HG03439 (cell line): Measurements from ENCODE around the gene RFXAP.
A peak's percentile ranks its signal among the peaks of the same experiment; 100 is the strongest.
"Not testable (repeated sequence)": the region's sequence is repeated elsewhere in the genome, so short reads cannot be mapped to it uniquely, and the experiment has no call there.

Experiments
- ATAC-seq: cut with Tn5 transposase; IDR thresholded peaks from one replicate; pipeline ENCODE4 v1.9.1; 2021; ENCODE audit warnings: mild to moderate bottlenecking, moderate library complexity; ENCODE audit not compliant: unreplicated experiment

Gene RFXAP, protein sequence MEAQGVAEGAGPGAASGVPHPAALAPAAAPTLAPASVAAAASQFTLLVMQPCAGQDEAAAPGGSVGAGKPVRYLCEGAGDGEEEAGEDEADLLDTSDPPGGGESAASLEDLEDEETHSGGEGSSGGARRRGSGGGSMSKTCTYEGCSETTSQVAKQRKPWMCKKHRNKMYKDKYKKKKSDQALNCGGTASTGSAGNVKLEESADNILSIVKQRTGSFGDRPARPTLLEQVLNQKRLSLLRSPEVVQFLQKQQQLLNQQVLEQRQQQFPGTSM

DNA sequence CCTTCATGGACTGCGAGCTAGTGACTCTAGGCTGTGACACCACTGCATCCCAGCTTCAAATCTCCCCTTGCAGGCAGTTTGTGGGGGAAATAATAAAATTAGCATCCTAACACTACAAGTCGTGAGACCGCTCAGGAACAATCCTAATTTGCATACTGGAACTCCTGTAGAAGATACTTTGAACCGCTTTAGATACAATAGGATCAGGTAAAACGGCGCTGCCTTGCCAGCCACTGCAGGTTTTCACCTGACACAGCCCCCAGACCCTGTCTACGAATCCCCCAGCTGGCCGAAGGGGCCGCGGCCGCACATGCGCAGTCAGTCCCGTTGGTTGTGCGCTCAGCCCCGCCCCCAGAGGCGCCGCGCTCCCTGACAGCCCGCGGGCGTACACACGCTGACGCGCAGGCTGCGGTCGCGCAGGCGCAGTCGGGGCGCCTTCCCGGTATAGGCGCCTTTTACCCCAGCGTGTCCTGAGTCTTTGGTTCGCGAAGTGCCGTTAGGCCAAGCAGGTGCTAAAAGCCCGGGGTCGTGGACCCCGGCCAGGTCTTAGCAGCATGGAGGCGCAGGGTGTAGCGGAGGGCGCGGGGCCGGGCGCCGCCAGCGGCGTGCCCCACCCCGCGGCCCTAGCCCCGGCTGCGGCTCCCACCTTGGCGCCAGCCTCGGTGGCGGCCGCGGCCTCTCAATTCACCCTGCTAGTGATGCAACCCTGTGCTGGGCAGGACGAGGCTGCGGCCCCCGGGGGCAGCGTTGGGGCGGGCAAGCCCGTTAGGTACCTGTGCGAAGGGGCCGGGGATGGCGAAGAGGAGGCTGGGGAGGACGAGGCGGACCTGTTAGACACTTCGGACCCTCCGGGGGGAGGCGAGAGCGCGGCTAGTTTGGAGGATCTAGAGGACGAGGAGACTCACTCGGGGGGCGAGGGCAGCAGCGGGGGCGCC is at the start of gene RFXAP:
Gene RFXAP, plus strand, starts transcription at position 419 of the 935 bp plus-strand sequence. Its CDS starts 136 bp downstream, at position 555.
- ATAC-seq = peak; percentile 91

DNA sequence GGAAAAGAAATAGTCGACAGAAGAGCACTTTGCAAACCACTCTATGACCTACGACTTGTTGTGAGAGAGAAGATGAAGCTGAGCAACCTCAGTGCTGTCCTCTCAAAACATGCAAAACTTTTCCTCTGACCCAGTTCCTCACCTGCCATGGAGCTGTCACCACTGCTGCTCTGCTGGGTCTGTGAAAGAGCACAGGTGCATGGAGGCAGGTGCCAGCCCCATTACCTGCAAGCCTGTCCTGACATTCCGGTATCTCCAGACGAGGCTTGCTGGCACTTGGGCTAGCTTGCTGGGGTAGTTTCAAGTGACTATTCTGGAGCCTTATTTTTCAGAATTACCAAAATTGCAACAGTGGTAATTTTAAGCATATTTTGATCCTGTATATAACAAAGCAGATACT is 49.5 kb upstream of the RFXAP start:
- ATAC-seq = no peak

DNA sequence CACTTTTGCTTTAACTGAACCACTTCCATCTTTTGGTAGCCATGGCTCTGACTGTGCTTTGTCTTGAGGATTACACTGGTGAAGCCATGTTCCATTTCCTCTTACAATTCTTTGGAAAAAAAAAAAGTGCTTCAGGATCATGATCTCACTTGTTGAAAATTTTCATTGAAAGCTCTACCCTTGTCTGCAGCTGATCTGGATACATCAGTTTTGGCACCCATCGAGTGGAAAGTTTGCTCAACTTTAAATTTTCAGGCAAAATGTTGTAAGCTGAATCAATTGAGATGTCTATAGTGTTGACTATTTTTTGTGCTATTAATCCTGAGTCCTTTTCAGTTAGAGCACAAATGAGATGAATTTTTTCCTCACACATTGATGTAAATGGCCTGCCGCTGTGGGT is 48.3 kb upstream of the RFXAP start:
- no peak for ATAC-seq

DNA sequence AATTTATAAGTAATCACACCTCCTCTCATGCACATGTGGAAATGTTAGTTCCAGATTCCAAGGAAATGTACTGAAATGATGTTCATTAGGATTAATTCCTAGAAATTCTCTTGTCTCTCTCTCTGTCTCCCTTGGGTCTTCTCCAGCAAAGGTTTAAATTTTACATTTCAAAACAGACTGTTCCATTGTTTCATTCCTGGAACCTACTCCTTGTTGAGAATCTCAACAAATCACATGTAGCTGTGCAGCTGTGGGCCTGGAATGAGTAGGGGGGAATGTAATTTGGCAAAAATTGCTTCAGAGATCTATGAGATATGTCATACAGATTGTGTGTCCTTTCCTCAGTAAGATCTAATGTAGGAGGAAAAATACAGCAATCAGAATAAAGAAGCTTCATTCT is 46.2 kb upstream of the RFXAP start:
- no peak for ATAC-seq

DNA sequence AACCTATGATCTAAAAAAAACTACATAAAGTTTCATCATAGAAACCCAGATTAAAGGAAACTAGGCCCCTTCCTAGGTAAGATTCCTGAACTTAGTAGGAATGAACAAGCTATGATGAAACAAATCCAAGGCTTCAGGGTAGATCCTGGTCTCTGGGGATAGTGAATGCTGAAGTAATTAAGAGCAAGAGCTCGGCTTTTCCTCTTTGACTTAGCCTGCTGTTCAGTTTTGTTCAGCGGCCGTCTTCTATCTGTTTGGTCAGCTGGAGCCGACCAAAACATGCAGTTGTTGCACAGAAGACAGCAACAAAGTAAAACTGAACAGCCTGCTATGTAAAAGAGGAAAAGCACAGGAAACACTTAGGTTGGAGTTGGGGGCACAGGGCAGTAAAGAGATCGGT is 44.1 kb upstream of the RFXAP start:
- no peak for ATAC-seq

DNA sequence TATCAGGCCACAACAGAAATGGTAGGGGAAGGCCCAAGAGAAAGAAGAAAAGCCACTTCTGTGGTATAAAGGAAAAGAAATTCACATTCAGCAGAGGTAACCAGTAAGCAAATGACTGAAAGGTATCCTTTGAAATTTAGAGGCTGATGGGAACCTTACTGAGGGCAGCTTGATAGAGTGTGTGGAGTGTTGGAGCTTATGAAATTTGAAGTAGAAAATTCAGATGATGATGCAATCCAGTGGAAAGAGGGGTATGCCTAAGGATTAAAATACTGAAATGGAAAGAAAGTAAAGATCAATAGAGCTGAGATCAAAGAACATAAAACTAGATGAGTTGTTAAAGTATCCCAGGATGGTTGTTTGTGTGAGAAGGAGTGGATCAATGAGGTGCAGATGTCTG is 42.8 kb upstream of the RFXAP start:
- no peak for ATAC-seq

DNA sequence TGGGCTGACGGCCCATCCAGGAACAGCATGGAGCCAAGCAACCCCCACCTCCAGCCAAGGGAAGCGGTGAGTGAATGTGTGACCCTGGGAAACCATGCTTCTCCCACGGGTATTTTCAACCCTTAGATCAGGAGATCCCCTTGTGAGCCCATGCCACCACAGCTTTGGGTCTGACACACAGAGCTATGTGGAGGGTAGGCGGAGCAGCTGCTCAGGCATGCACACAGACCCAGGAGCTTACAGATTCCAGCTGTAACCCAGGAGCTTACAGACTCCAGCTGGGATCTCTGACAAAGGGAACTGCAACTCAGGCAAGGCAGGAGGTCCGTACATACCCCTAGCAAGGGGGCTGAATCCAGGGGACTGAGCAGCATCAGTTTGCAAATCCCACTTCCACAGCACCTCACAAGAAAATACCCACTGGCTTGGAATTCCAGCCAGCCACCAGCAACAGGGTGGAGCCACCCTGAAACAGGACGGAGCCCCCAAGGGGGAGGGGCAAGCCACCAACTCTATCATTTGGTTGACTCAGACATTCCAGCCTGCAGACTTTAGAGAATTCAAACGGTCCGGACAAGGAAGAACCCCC is 40.8 kb upstream of the RFXAP start:
- ATAC-seq = no peak

DNA sequence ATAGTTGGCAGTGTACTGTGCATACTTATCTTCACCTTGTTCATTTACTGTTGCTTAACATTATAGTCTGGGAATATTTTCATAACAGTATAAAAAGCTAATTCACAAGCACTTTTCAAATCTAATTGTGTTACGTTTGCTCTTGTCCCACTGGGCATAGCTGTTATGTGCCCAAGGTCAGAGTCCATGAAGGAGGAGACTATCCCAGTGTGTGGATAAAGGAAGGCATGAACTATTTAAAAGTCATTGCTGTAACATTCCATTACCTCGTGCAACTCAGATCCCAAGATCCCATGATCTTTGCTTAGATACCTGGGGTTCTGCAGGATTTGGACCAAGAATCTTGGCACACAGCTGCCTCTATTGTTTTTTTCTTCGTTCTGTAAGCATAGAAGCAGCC is 35.1 kb upstream of the RFXAP start:
- ATAC-seq = no peak

DNA sequence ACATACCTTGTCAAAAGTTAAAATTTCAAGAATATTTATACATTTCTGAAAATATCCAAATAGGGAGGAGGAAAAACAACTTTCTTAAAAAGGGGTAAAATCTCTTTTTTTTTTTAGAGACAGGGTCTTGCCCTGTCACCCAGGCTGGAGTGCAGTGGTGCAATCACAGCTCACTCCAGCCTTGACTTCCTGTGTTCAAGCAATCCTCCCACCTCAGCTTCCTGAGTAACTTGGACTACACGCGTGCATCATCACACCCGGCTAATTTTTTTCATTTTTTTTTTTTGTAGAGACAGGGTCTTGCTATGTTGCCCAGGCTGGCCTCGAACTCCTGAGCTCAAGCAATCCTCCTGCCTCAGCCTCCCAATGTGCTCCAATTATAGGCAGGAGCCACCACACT is 32.8 kb upstream of the RFXAP start:
- not testable (repeated sequence) for ATAC-seq

DNA sequence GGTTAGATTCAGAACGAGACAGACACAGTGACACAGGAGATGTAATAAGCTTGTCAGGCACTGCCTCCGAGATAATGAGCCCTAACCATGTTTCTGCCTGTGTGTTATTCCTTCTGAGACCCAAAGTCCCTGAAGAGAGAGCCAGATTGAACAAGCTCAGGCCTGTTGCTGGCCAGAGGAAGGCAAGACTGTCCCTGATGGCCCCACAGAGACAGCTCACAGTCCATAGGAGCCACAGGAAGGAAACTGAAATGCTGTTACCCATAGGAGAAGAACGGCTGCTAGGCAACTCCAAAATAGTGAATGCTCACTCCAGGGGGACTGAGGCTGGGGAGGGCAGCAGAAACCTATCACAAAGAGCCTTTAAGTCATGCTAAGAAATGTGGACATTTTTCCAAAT is 31.8 kb upstream of the RFXAP start:
- ATAC-seq = no peak

DNA sequence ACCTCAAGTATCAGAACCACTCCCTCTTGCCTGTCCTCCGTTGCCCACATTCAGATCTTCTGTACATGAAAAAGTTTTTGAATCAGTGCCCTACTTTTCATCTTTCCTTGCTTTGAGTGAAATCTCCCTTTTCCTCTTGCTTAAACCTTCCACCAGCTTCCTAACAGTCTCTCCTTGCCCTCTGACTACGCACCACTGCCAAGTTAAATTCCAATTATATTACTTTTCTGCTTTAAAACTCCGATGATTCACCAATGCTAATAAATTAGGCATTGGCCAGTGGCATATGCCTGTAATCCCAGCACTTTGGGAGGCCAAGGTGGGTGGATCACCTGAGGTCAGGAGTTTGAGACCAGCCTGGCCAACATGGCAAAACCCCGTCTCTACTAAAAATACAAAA is 30.7 kb upstream of the RFXAP start:
- ATAC-seq = no peak

DNA sequence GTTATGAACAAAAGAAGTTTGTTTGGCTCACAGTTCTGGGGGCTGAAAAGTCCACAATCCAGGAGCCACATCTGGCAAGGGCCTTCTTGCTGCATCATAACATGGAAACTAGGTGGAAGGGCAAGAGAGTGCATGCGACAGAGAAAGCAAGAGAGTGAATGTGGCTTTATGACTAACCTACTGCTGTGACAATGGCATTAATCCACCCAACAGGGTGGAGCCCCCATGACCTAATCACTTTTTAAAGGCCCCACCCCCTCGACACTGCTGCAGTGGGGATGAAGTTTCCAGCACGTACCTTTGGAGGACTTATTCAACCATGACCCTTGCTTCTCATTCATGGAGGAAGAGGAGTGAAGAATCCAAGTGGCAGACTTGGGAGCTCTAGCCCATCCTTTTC is 30.0 kb upstream of the RFXAP start:
- ATAC-seq = no peak

DNA sequence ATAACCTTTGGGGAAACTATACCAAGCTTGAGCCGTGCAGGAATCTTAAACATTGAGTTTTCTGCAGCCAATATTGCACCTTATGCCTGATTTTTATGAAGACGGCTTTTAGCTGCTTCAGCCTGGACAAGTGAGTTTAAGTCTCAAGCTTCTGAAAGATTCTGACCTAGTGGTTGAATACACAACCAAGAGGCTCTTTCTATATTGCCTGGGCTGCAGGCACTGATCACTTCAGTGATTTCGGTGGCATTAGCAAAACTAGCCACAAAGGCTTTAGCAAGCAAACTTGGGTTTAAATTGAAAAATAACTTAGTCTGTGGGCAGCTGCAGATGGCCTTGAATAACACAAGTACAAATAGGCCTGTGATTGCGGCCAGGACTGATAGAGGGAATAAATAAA is 29.3 kb upstream of the RFXAP start:
- ATAC-seq = no peak

DNA sequence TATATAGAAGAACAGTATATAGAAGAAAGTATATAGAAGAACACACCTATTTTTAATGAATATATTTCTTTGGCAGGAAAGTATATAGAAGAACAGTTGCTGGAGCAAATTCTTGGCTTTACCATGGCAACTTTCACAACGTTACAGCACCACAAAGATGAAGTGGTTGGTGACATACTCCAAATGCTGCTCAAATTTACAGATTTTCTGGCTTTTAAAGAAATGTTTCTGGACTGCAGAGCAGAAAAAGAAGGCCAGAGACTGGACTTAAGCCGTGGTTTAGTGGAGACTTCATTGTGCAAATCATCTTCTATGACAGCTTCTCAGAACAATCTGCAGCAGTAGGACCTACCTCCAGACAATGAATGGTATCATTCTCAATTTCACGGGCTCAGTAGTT is 24.3 kb upstream of the RFXAP start:
- no peak for ATAC-seq

DNA sequence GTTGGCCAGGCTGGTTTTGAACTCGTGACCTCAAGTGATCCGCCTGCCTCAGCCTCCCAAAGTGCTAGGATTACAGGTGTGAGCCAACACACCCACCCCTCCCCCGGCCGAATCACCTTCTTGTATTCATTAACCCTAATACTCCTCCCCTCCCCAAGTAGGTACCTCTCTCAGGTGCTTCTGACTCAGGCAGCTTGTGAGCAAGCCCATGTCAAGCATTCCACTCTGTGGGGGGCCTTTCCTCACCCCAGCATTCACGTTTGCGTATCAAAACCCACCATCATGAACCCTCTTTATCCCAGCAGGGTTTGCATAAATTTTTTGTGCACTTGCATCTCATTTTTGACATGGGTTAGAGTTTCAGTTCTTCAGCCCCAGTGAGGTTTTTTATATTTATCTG is 23.6 kb upstream of the RFXAP start:
- ATAC-seq = no peak

DNA sequence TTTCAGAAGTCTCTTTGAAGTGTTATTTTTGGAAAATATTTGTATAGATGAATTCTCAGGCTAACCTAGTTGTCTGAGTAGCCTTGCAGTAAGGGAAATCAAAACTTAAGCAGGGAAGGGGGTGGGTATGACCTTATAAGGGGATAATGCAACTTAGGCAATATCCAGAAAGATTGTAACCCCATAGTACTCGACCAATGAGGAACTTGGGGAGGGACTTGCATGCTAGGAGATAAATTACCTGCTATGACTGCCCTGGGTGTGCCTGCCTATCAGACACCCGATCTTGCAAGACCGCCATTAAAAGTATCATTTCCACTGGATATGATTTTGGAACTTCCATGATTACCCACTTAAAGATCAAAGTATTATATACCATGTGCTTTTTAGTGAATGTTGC is 23.0 kb upstream of the RFXAP start:
- ATAC-seq = no peak

DNA sequence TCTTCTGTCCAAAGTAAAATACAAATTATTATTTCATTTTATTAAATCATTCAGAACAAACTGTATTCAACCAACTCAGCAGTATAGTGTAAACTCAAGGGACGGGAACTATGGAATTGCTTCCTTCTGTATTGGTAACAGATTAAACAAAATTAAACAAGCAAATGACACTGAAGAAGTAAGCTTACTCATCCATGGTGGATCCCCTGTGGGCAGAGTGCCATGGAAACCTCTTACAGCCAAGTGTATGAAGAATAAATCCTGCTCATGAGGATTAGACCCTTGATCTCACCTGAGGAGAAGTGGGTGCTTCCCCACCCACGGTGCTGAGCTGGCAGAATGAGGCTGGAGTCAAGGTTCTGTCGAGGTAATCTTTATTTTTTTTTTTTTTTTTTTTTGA is 18.0 kb upstream of the RFXAP start:
- ATAC-seq = no peak

DNA sequence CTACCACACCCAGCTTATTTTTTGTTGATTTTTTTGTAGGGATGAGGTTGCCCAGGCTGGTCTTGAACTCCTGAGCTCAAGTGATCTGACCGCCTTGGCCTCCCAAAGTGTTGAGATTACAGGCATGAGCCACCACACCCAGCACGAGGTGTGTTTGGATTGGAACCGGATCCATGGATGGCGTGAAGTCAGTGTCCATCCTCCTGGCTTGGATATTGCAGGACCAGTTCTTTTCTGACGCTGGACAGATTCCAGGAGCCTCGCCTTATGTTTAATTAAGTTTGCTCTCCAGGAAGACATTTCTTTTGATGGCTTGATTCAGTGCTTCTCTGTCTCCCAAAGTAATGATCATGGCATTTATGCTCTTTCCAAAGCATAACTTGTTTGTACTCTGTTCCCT is 14.4 kb upstream of the RFXAP start:
- ATAC-seq = no peak

DNA sequence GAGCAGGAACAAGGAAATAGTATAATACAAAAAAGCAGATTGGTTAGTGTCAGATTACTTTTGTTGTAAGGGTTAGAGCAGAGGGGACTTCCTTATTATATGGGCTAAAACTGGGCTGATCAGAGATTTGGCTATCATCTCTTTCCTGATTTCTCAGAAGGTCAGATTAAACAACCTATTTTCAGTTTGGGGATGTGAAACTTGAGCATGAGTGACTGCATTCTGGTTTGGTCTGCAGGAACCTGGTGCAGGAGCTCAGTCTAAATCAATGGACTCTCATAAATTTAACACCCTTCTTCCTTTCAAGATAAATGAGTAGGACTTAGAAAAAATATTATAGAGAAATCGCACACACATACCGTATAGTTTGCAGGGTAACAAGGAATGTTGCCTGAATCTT is 12.9 kb upstream of the RFXAP start:
- ATAC-seq = no peak

DNA sequence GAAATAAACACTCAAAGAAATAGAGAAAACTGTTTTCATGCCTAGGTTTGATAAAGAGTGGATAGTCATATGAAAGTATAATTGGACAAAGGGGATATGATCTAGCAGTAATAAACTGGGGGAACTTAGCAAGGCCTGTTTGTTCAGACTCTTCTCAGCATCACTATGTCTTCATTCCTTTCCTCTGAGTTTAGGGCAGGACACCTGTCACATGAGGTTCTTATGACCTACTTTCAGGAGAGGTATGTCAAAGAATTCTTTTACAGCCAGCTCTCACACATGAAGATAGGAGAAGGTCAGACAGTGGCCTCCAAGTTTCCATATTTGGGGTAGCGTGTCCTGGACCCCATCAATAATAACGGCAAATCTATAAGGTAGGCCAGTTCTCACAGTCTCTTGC is 11.4 kb upstream of the RFXAP start:
- ATAC-seq = no peak

DNA sequence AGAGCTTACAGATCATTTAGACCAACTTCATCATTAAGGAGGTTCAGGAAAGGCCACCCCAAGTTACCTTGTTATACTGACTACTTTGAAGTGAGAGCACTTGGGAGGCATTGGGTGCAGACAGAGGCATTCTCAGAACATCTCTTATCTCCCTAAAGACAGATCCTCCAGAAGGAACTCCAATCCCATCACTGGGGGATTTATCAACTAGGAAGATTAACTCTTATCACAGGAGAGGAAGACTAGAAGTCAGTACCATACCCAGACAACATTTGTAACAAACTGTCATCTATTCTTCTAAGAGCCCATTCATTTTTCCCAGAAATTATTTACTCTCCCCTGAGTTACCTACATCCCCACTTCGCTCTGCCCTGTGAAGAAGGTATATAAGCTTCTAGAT is 5.8 kb upstream of the RFXAP start:
- no peak for ATAC-seq

DNA sequence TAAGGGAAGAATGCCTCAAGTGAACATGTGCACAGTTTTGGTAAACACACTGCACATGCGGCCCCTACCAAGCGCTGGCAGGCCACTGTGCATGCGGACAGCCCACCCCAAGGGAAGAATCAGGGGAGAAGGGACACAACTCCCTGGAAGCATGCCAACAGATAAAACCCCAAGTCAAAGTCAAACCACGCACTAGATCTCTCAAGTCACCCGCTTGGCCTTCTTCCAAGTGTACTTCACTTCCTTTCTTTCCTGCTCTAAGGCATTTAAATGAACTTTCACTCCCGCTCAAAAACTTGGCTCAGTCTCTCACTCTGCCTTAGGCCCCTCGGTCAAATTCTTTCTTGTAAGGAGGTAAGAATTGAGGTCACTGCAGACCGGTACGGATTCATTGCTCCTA is 4.6 kb upstream of the RFXAP start:
- no peak for ATAC-seq
